Liver (tissue), 3 donors: ENCODE results near the gene SLC25A40.
"Not testable (repeated sequence)": the region's sequence is repeated elsewhere in the genome, so short reads cannot be mapped to it uniquely, and the experiment has no call there.

Experiments
- CTCF ChIP-seq: fragments of 150-350 bp; IDR thresholded peaks from 2 replicates; pipeline ENCODE4 v1.5.1; 2017; ENCODE audit warnings: improper control_type of control experiment, low read depth, low read length; ENCODE audit not compliant: missing input control
- RAD21 ChIP-seq, 2 donors: IDR thresholded peaks; 2 replicates each; pipeline ENCODE4 v1.6.1; 2016; ENCODE audit warnings: antibody characterized with exemption in 2 of 2, mild to moderate bottlenecking in 2 of 2
- SP1 ChIP-seq: IDR thresholded peaks from 2 replicates; pipeline ENCODE4 v1.6.1; 2018; ENCODE audit warnings: antibody characterized with exemption, mild to moderate bottlenecking
- donor health status: healthy.
- donor health status: healthy.

- not testable (repeated sequence) for TF ChIP-seq CTCF; SP1; RAD21 (IDR thresholded peaks at IDR 0.05)
Observed at GRCh38 chr7:87922759-87923395, 46.7 kb upstream of the SLC25A40 start.
